Measurements from ENCODE around the gene MPRIP. TPM values are rescaled to one million over a fixed set of nuclear protein-coding genes. Genes with fewer than 3 reads are reported as not detected.

Gene MPRIP
- total and polyA plus RNA-seq, 2 of the 13 experiments (the other 11 are each of a cell fraction or from before 2014, with no cell fraction given), result 50.2 to 52.4 TPM

DNA sequence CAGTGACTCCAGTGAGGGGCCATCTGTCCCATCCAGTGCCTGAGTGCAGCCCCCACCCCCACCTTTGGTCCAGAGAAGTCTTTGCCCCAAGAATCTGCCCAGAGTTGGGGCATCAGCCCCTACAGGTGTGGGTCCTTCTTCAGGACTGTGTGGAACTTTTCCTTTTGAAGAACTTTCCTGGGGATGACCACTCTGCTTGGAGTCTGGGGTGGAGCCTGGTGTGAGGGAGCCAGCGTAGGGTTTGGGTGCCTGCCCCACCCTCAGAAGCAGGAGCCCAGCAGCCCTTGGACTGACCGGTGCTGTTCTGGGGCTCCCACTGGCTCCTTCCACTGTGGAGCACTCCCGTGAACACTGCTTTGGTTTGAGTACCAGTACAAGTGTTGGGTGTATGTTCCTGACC, 19.3 kb downstream of the MPRIP start:
- H3K9me3 ChIP-seq (ENCODE audit: low read length), result no peaks in the 10 kb centered on the region
- H3K27me3 ChIP-seq (ENCODE audit: control insufficient read depth in 1 of 2, insufficient read depth in 2 of 2, low read length in 2 of 2), result no peaks in the 10 kb centered on the region
- peaks cover 37% of the 10 kb centered on the region for H3K79me2 ChIP-seq (ENCODE audit: insufficient read depth, low read length)
- DNase-seq (ENCODE audit: low spot score) (no peak), ATAC-seq (no peak), FAIRE-seq (no peak)
- H3K4me1 ChIP-seq (ENCODE audit: insufficient read depth, low read length), result no peaks in the 10 kb centered on the region
- 100% methylated on average over 1 of the region's 3 CpGs for WGBS (ENCODE audit: low lambda C conversion rate)
- BruUV-seq (replicated peaks), result no TSS peak
- H3K27ac ChIP-seq (ENCODE audit: extremely low read length, insufficient read depth, low read length), result no peak overlapping the region
- TF ChIP-seq, protein P1, sequence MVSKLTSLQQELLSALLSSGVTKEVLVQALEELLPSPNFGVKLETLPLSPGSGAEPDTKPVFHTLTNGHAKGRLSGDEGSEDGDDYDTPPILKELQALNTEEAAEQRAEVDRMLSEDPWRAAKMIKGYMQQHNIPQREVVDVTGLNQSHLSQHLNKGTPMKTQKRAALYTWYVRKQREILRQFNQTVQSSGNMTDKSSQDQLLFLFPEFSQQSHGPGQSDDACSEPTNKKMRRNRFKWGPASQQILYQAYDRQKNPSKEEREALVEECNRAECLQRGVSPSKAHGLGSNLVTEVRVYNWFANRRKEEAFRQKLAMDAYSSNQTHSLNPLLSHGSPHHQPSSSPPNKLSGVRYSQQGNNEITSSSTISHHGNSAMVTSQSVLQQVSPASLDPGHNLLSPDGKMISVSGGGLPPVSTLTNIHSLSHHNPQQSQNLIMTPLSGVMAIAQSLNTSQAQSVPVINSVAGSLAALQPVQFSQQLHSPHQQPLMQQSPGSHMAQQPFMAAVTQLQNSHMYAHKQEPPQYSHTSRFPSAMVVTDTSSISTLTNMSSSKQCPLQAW (CRISPR knock-in tag; IDR thresholded peaks at IDR 0.05), result no peak
- no peak for TF ChIP-seq RFXAP (CRISPR knock-in tag; IDR thresholded peaks at IDR 0.05; ENCODE audit: borderline replicate concordance)
- TF ChIP-seq ATM (IDR thresholded peaks at IDR 0.05; ENCODE audit: borderline replicate concordance), result no peak
- no peak for TF ChIP-seq ZSCAN31 (CRISPR knock-in tag; IDR thresholded peaks at IDR 0.05; ENCODE audit: low read depth)
- no peak for TF ChIP-seq FOXA1 (IDR thresholded peaks at IDR 0.05)
- no peak for TF ChIP-seq FOXA1 (CRISPR knock-in tag; IDR thresholded peaks at IDR 0.05)
- TF ChIP-seq SOX5 (CRISPR knock-in tag; IDR thresholded peaks at IDR 0.05; ENCODE audit: borderline replicate concordance), result no peak
- TF ChIP-seq, protein P2, sequence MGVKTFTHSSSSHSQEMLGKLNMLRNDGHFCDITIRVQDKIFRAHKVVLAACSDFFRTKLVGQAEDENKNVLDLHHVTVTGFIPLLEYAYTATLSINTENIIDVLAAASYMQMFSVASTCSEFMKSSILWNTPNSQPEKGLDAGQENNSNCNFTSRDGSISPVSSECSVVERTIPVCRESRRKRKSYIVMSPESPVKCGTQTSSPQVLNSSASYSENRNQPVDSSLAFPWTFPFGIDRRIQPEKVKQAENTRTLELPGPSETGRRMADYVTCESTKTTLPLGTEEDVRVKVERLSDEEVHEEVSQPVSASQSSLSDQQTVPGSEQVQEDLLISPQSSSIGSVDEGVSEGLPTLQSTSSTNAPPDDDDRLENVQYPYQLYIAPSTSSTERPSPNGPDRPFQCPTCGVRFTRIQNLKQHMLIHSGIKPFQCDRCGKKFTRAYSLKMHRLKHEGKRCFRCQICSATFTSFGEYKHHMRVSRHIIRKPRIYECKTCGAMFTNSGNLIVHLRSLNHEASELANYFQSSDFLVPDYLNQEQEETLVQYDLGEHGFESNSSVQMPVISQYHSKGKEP (CRISPR knock-in tag; IDR thresholded peaks at IDR 0.05), result no peak
- no peaks in the 10 kb centered on the region; the same call in 1 of the 2 replicates for H4K20me1 ChIP-seq (ENCODE audit: insufficient read depth, low read length)
- no peak overlapping the region for H3K9ac ChIP-seq (ENCODE audit: insufficient read depth, low read depth, low read length)
- no peak overlapping the region for H2AFZ ChIP-seq (ENCODE audit: low read length)
- peaks cover 4 to 6% of the 10 kb centered on the region in 2 experiments; a peak in 2 of 5 replicates for H3K36me3 ChIP-seq (replicated peaks in 1 of 2; ENCODE audit: control insufficient read depth in 1 of 2, insufficient read depth in 2 of 2, low read length in 2 of 2)
- intact Hi-C loops (cut with micrococcal nuclease; ENCODE audit: unreplicated experiment) (no loop called here), in situ Hi-C loops (cut with HindIII; ENCODE audit: extremely low pct_ligation_motif_present, low pct_unique_long_range_greater_than_20kb) (no loop called here)
- CTCF ChIA-PET (ENCODE audit: low intra/inter-chr PET ratio, low total read pairs), result no interaction called here
- H3K4me2 ChIP-seq (ENCODE audit: low read depth, low read length), result no peak overlapping the region
- POLR2A ChIA-PET, result no interaction called here
- H3K4me3 ChIP-seq (replicated peaks in 1 of 3; ENCODE audit: insufficient read depth in 1 of 3, low read depth in 2 of 3, low read length in 3 of 3), result no peak overlapping the region
